Keratinocyte (primary cell): Measurements from ENCODE around the gene CD274. TPM values are rescaled to one million over a fixed set of nuclear protein-coding genes. Genes with fewer than 3 reads are reported as not detected.

Experiments used
- DNase-seq: peaks from one replicate; pipeline ENCODE4 v3.0.0-alpha.2; 2011; ENCODE audit warnings: low read depth, missing footprints, low spot score
- FAIRE-seq: peaks from 2 replicates; lab custom pipeline; 2011; peaks lifted over from hg19 to GRCh38; lab: Jason Lieb, UNC
- H2AFZ ChIP-seq: 2 replicates; pipeline ENCODE4 v1.6.0; 2012; ENCODE audit warnings: low read length, control low read depth, inconsistent platforms; ENCODE audit not compliant: control insufficient read depth
- H3K27ac ChIP-seq: 2 replicates; pipeline ENCODE4 v1.5.1; 2011; ENCODE audit warnings: low read length; ENCODE audit not compliant: control insufficient read depth, insufficient read depth
- H3K27me3 ChIP-seq: 3 replicates; pipeline ENCODE4 v1.6.0; 2011; ENCODE audit warnings: low read length; ENCODE audit not compliant: control insufficient read depth, insufficient read depth; ENCODE audit errors: extremely low read depth
- H3K36me3 ChIP-seq, 2 experiments: 2 replicates in 1 of 2; 3 replicates in 1 of 2; pipeline ENCODE4 v1.5.1; 2011; ENCODE audit warnings: low read length in 2 of 2, mild to moderate bottlenecking in 1 of 2; ENCODE audit not compliant: control insufficient read depth in 2 of 2, insufficient read depth in 2 of 2; ENCODE audit errors: extremely low read depth in 1 of 2
- H3K4me1 ChIP-seq: 3 replicates; pipeline ENCODE4 v1.5.1; 2011; ENCODE audit warnings: low read length; ENCODE audit not compliant: control insufficient read depth, insufficient read depth; ENCODE audit errors: extremely low read depth
- H3K4me2 ChIP-seq: 3 replicates; pipeline ENCODE4 v1.6.0; 2011; ENCODE audit warnings: low read depth, low read length; ENCODE audit not compliant: control insufficient read depth, insufficient read depth; ENCODE audit errors: extremely low read depth
- H3K4me3 ChIP-seq, 3 experiments: fragments of 200-600 bp in 1 of 3; sonication (generic) in 1 of 3; 2 replicates in 2 of 3; 3 replicates in 1 of 3; pipeline ENCODE4 v1.5.1; 2011 to 2016; ENCODE audit warnings: low read length in 3 of 3, mild to moderate bottlenecking in 3 of 3, control low read depth in 2 of 3, inconsistent platforms in 1 of 3, low read depth in 1 of 3, mixed read lengths in 1 of 3, mixed run types in 1 of 3, moderate library complexity in 1 of 3; ENCODE audit not compliant: control insufficient read depth in 2 of 3, insufficient read depth in 2 of 3; ENCODE audit errors: extremely low read depth in 1 of 3
- H3K79me2 ChIP-seq: 2 replicates; pipeline ENCODE4 v1.6.0; 2012; ENCODE audit warnings: low read length; ENCODE audit not compliant: control insufficient read depth, insufficient read depth
- H3K9ac ChIP-seq: 3 replicates; pipeline ENCODE4 v1.6.0; 2011; ENCODE audit warnings: low read length; ENCODE audit not compliant: control insufficient read depth, insufficient read depth; ENCODE audit errors: extremely low read depth
- H3K9me1 ChIP-seq: 3 replicates; pipeline ENCODE4 v1.6.0; 2011; ENCODE audit warnings: low read length; ENCODE audit not compliant: control insufficient read depth, insufficient read depth; ENCODE audit errors: extremely low read depth
- H3K9me3 ChIP-seq: 2 replicates; pipeline ENCODE4 v1.5.1; 2012; ENCODE audit warnings: low read depth, low read length; ENCODE audit not compliant: control insufficient read depth
- H4K20me1 ChIP-seq: 3 replicates; pipeline ENCODE4 v1.6.0; 2011; ENCODE audit warnings: low read length; ENCODE audit not compliant: control insufficient read depth, insufficient read depth; ENCODE audit errors: extremely low read depth
- EZH2 ChIP-seq: IDR thresholded peaks from one replicate; pipeline ENCODE4 v1.6.1; 2012; ENCODE audit warnings: inconsistent platforms, mild to moderate bottlenecking, low read length, moderate library complexity
- dilution Hi-C: fragments of 300-500 bp; cut with MboI; formaldehyde crosslinking; loops from one replicate; pipeline ENCODE4 v1.7.0; 2020; ENCODE audit warnings: low sequenced_read_pairs; ENCODE audit not compliant: extremely low pct_ligation_motif_present
- polyA plus RNA-seq, 5 experiments: library from polyadenylated mRNA; depleted of rRNA in 3 of 5; stranded (reverse) in 3 of 5; stranded (forward) in 1 of 5; unstranded in 1 of 5; fragments of >200 nt; gene quantifications; 1 replicate in 1 of 5; 2 replicates in 3 of 5; 3 replicates in 1 of 5; pipeline versions ENCODE4 v1.2.1 to v1.2.3, GENCODE V29; 2011 to 2012; ENCODE audit warnings: missing spikeins in 2 of 5, low read depth in 1 of 5, low replicate concordance in 1 of 5
- TF ChIP-seq, protein P1 (sequence below), 3 experiments: IDR thresholded peaks in 1 of 3; conservative IDR thresholded peaks in 1 of 3; optimal IDR thresholded peaks in 1 of 3; 2 replicates in 2 of 3; 3 replicates in 1 of 3; pipeline versions ENCODE3 to v1.5.1; 2011; ENCODE audit warnings: low read length in 3 of 3, mild to moderate bottlenecking in 3 of 3, moderate library complexity in 2 of 3, control low read depth in 1 of 3, inconsistent platforms in 1 of 3; ENCODE audit not compliant: insufficient read depth in 2 of 3; ENCODE audit errors: extremely low read depth in 1 of 3

Gene CD274
- polyA plus RNA-seq, 1 donor (not counting 4 experiments of a cell fraction or from before 2014, with no cell fraction given), result 36.3 TPM

- TF ChIP-seq EZH2, result no peak
- TF ChIP-seq, protein P1, sequence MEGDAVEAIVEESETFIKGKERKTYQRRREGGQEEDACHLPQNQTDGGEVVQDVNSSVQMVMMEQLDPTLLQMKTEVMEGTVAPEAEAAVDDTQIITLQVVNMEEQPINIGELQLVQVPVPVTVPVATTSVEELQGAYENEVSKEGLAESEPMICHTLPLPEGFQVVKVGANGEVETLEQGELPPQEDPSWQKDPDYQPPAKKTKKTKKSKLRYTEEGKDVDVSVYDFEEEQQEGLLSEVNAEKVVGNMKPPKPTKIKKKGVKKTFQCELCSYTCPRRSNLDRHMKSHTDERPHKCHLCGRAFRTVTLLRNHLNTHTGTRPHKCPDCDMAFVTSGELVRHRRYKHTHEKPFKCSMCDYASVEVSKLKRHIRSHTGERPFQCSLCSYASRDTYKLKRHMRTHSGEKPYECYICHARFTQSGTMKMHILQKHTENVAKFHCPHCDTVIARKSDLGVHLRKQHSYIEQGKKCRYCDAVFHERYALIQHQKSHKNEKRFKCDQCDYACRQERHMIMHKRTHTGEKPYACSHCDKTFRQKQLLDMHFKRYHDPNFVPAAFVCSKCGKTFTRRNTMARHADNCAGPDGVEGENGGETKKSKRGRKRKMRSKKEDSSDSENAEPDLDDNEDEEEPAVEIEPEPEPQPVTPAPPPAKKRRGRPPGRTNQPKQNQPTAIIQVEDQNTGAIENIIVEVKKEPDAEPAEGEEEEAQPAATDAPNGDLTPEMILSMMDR (optimal IDR thresholded peaks at IDR 0.05 in 1 of 3, IDR thresholded peaks at IDR 0.05 in 1 of 3, conservative IDR thresholded peaks at IDR 0.05 in 1 of 3; ENCODE audit: extremely low read depth in 1 of 3, insufficient read depth in 2 of 3, low read length in 3 of 3), result no peak
- H3K27ac ChIP-seq, result peak overlapping the region; percentile 73
- DNase-seq (no peak), FAIRE-seq (peak; percentile 83)
- peak overlapping the region; percentile 74 for H3K9ac ChIP-seq
- no peaks in the 10 kb centered on the region for H4K20me1 ChIP-seq
- peaks cover 65% of the 10 kb centered on the region for H3K4me1 ChIP-seq
- H3K27me3 ChIP-seq, result no peaks in the 10 kb centered on the region
- no peaks in the 10 kb centered on the region for H3K9me3 ChIP-seq
- H3K79me2 ChIP-seq, result peaks cover 51% of the 10 kb centered on the region
- H3K4me2 ChIP-seq, result peak overlapping the region; percentile 99
- H2AFZ ChIP-seq, result peak overlapping the region; percentile 75
- dilution Hi-C loops, result no loop called here
- H3K9me1 ChIP-seq, result no peaks in the 10 kb centered on the region
- H3K4me3 ChIP-seq, result peak overlapping the region; percentile 52 to 99 (median 93)
- no peaks in the 10 kb centered on the region for H3K36me3 ChIP-seq
These were observed 602 bp upstream of the CD274 start for GRCh38 chr9:5449521-5450358.

GRCh38 chr9:5452286-5452609, 1.9 kb downstream of the CD274 start:
- H3K9ac ChIP-seq, result no peak overlapping the region
- no peak overlapping the region for H3K27ac ChIP-seq
- H2AFZ ChIP-seq, result no peak overlapping the region
- H3K9me1 ChIP-seq, result no peaks in the 10 kb centered on the region
- no peak for TF ChIP-seq EZH2
- TF ChIP-seq, protein P1 (optimal IDR thresholded peaks at IDR 0.05 in 1 of 3, IDR thresholded peaks at IDR 0.05 in 1 of 3, conservative IDR thresholded peaks at IDR 0.05 in 1 of 3; ENCODE audit: extremely low read depth in 1 of 3, insufficient read depth in 2 of 3, low read length in 3 of 3), result no peak
- H4K20me1 ChIP-seq, result no peaks in the 10 kb centered on the region
- FAIRE-seq (no peak), DNase-seq (no peak)
- peaks cover 2 to 3% of the 10 kb centered on the region in 2 experiments for H3K36me3 ChIP-seq
- H3K27me3 ChIP-seq, result no peaks in the 10 kb centered on the region
- H3K4me2 ChIP-seq, result peak overlapping the region; percentile 99
- dilution Hi-C loops, result no loop called here
- no peaks in the 10 kb centered on the region for H3K9me3 ChIP-seq
- peak overlapping the region; percentile 10 to 53 (median 53) for H3K4me3 ChIP-seq
- peaks cover 76% of the 10 kb centered on the region for H3K79me2 ChIP-seq
- H3K4me1 ChIP-seq, result peaks cover 60% of the 10 kb centered on the region
